HG03039 (cell line): ENCODE measurements around the gene PNMA8B.

Experiments used
- ATAC-seq: cut with Tn5 transposase; IDR thresholded peaks from one replicate; pipeline ENCODE4 v1.9.1; 2021; ENCODE audit warnings: mild to moderate bottlenecking, moderate library complexity; ENCODE audit not compliant: unreplicated experiment

PNMA8B gene

DNA sequence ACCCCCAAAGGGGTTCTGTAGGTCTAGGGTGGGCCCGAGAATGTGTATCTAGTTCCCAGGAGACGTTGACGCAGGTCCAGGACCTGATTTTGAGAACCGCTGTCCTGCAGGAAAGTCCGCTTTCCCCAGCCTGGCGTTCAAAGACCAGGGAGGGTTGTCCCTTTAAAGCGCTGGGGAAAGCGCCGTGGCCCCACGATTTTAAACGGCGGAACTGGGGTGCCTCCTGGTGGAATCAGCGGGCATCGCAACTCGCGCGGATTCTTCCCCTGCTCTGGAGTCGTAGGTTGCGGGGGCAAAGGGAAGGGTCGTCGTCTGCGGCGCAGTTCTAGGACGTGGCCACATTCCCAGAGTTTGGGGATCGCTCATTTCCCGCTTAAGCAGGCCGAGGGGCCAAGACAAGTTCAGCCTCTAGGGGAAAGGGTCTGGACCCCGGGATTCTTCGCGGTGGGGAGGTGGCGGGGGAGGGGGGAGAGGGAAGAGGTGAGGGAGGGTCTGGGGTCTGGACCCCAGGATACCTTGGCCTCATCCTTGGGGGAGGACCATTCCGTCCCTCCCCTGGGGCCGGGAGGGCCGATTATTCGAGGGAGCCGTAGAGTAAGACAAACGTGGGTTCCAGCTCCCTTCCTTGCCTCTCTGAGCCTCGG is 7.7 kb downstream of the PNMA8B start:
- ATAC-seq, result no peak

DNA sequence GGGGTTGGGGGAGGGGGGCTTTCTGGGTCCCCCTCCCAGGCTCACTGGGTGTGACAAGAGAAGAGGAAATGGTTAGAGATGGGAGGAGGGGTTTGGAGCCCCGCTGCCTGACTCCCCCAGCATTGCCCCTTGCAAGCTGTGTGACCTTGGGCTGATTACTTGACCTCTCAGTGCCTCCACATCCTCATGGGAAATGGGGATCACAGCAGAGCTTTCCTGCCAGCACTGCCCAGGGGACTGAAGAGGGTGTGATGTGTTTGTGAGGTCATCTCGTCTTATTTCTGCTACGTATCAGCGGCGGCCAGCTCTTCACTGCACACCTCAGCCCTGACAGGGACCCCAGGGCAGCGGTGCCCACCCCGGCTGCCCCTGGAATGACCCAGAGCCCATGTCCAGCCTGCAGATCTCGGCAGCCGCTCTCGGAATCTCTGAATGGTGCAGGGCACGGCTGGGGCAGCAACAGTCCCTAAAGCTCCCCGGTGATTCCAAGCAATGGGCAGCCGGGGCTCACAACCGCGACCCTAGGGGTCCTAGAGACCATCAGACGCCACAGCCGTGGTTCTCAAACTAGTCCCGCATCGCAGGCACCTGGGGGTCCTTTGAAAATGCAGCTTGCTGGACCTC is 8.4 kb downstream of the PNMA8B start:
- ATAC-seq, result no peak

DNA sequence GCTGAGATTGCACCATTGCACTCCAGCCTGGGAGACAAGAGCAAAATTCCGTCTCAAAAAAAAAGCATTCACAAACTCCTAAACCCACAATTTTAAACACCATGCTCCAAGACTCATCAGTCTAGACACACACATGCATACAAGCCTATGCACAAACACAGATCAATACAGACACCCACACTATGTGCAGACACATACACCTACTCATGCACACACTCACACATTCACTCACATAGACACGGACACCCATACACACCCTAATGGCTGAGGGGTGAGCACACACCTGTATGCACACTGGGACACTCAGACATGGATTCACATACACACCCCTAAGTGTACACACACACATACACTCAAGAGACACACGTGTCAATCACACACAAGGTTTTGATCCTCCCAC is 9.3 kb downstream of the PNMA8B start:
- ATAC-seq, result no peak

DNA sequence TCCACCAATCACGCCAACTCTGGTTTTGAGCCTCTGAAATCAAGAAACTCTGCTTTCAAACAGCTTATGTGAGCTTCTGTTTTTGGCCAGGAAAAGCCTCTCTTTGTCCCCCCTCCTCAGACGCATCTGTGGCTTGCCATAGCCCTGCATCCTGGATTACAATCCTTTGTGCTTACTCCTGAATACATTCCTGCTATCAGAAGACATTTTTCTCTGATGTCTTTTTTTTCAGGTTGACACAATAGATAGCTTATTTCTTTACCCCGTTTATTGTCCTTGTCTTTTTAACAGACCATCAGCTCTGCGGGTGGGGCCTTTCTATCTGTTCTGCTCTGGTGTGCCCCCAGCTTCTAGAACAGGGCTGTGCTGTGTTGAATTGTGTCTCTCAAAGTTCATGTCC is 11.0 kb downstream of the PNMA8B start:
- no peak for ATAC-seq

DNA sequence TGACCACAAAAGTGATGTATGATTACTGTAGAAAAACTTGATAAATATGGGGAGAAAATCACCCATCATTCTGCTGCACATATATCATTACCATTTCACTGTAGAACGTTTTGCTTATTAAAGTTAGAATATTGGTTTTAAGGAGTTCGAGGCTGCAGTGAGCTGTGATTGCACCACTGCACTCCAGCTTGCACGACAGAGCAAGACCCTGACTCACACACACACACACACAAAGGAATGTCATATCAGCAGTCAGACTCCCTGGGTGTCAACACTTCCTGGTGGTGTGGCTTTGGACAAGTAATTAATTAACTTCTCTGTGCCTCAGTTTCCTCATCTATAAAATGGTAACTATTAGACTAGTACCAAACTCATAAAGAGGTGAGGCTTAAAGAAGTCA is 13.0 kb downstream of the PNMA8B start:
- ATAC-seq, result no peak

DNA sequence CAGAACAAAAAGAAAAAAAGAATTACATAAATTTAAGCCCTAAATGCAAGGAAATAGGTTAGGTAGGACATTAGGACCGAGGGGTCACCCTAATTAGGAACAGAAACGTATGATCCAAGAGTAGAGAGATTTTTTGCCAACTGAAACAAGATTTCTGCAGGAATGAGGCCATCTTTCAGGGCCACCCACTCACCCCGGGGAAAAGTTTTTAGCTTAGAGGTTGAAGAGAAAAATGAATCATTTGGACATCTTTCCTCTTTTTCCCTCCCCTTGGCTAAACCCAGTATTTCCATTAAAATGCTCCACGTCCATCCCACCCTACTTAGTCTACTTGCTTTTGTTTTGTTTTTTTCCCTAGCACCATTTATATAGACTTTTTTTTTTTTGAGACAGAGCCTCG is 13.7 kb downstream of the PNMA8B start:
- no peak for ATAC-seq

DNA sequence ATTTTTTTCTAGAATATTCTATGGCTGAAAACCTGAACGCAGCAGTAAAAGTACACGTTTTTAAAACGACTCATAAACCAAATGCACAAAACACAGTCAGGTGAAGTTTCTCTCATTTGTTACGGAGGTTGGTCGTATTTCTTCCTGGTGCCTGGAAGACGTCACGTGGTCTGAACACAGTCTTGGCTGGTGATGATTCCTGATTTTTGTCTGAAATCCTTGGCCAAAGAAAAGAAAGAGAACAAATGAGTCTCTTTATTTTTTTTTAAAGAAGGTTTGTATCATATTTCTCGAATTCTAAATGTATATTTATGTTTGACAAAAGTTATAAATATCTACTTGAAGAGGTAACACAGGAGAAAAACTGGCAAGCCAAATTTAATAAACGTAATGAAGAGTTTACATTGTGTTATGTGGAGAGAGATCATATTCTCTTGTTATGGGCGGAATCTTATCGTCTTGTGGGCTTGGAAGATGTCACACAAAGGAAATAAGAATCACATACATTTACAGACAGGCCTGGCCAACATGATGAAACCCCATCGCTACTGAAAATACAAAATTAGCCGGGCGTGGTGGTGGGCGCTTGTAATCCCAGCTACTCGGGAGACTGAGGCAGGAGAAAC is 14.3 kb downstream of the PNMA8B start:
- no peak for ATAC-seq

DNA sequence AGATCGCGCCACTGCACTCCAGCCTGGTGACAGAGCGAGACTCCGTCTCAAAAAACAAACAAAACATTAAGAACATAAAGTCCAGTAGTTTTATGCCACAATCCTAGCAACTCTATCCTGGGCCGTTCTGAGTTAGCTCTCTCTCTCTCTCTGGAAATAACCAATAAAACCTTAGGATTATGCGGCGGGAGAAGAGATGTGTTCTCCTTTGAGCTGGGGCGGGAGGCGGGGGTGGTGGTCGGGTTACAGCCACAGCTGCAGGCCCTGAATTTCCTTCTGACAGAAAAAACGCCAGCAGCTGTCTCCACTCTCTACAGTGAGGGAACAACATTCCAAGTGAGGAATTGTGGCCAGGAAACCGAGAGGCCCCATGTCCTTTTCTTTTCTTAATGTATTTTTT is 15.3 kb downstream of the PNMA8B start:
- ATAC-seq, result no peak

DNA sequence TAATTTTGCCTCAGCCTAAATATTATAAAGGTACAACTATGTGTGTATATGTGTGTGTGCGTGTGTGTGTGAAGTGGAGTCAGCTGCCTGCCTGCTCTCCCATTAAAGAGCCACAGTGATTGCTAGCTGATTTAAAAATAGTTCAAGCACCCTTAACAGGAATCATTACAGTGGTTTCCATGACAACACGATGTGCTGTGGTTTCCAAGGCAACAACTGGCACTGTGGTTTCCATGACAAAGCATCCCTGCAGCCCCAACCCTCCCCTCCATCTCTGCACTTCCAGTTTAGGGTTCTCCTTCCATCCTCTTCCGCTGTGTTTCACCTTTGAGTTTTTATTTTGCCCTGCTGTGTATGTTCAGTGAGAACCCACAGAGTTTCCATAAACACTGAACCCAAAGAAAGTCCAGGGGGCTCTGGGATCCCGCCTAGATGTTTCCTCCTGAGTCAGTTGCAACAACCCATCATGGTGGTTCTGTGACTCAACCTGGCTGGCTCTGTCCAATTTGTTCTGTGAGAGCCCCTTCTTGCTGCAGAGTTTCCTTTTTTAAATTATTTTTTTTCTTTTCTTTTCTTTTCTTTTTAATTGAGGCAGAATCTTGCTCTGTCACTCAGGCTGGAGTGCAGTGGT is 17.2 kb downstream of the PNMA8B start:
- ATAC-seq, result no peak

DNA sequence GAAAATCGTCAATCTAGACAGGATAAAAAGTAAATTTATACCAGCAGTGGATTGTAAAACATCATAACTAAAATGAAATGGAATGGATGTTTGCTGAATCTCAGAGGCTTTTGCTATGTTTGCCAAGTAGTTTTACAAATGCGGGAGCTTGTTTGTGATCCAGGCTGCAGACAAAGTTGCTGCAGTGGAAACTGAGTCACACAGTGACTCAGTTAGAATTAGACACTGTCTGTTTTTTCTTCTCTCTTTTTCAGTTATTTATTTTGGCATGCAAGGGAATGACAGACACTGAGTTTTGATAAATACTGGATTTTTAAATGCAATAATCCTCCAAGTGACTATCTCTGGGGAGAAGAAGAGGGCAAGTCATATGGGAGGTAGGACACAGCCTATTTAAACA is 19.7 kb downstream of the PNMA8B start:
- ATAC-seq, result no peak

DNA sequence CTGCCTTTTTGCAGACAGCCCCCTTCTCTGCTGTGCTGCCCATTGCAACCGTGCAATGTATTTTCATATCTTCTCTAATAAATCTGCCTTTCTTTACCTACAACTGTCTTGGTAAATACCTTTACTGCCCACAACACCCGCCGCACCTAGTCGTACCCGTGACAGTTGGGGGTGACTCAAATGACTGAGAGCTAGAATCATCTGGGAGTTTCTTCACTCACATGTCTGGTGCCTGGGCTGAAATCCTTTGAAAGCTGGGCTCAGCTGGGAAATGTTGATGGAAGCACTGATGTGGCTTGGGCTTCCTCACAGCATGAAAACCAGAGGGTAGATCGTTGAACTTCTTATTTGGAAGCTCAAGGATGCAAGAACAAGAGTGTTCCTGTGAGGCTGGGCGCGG is 21.5 kb downstream of the PNMA8B start:
- ATAC-seq, result no peak

DNA sequence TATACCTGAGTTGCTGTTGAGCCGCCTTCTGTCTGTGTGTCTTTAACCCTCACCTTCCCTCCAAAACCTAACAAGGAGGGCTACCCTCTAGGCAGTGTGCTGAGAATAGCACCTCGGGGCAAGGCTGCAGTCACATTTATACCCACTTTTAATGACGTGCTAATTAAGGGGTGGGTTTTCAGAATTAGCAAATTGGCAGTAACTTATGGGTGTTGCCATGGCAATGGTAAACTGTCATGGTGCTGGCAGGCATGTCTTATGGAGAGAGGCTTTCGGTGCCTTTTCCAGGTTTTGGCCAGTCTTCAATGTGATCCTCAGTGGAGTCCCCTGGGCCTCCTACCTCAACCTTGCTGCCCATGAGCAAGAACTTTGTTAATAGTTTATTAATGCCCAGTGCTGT is 23.1 kb downstream of the PNMA8B start:
- ATAC-seq, result no peak

DNA sequence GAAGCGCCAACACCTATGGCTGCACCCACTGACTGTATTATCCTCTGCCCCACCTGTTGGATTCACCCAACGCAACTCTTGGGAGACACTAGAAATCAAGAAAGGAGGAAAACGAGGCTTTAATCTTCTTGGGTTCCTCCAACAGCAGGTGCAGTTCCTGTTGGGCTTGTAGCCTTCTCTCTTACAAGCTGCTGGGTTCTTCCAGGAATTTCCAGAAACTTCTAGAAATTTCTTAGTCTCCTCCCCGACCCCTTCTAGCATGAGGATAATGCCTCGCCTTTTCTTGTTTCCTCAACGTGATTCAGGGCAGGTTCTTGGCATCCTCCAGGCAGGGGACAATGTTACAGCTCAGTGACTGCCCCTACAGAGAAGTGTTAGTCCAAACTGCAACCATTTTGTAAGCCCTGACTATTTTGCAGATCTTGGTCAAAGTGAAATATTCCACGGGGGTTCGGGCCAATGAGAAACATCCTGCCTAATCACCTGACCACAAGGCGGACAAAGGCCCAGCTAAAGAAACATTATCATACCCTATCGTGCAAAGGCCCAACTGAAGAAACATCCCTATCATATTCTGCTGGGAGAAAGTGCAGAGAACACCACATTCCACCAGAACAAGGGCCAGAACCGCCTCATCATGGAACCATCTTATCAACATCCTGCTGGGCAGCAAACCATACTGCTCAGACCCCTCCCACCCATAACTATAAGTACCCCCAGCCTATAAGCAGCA is 23.7 kb downstream of the PNMA8B start:
- no peak for ATAC-seq

DNA sequence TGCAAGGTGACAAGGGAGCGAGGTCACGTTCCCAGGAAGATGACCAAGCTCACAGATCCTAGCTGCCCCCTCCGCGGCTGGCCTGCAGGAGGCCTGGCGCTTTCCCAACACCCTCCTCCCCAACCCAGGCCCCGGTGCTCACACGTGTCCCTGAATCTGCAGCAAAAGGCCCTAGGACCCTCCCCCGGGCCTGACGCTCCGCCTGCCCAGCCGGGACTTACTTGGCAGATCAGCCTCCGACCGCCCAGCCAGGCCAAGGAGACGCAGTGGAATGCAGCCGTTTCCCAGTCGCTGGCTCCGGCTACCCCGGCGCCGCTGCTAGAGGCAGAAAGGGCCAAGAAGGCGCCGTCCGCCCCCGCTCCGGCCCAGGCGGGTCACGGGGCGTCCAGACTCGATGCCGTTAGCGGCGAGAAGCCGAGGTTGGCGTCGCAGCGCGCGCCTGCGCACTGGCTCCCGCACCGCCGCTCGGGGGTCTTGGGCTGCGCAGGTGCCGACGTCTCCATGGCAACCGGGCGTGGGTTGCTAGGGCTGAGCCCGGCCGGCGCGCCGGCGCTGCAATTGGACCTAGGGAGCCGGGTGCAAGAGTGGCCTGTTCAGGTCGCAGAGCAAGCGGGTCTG is 24.4 kb downstream of the PNMA8B start, which contains the start of gene PNMA8A:
Gene PNMA8A (minus strand): TSS at position 448 of the 618 bp plus-strand sequence. CDS start 528 bp downstream, outside the sequence.
- no peak for ATAC-seq

DNA sequence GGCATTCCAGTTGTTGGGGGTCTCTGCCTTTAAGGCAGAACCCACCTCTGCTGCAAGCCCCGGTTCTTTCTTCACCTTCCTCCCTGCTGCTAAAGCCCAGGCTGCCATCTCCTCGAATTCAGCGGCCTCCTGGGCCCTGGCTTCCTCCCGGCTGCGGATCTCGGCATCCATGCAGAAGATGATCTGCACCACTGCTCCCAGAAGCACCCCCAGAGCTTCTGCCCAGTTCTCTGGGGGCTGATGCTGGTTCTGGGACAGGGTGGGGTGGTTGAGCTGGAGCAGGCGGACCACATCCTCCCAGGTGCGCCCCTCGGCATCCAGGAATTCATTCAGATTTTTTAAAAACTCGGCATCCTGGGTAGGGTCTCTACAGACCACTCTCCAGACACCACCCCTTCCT is 25.3 kb downstream of the PNMA8B start:
- no peak for ATAC-seq

DNA sequence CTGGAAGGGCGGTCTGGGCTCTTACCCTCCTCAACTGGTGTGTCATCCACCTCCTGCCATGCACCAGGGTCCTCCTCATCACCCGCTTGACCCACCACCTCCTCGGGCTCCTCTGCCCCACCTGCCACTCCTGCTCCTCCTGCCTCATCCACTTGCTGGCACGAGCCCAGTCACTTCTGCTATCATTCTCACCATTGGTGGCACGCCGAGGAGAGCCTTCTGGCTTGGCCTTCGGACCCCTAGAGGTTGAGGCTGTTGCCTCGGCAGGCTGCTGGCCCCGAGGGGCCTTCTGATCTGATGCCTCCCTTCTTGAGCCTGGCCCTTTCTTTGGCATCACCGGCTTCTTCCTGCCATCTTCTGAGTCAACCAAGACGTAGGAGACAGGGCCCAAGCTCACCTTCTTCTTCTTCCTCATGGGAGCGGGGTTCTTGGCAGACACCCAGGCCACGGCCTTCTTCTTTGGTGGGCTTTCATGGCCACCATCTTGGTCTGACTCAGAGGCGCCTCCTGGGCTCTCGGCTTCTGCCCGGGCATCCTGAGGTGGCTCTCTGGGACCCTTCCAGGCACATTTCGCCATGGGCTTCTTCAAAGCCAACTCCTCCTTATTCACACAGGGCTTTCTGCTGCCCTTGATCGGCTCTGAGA is 26.0 kb downstream of the PNMA8B start:
- no peak for ATAC-seq

DNA sequence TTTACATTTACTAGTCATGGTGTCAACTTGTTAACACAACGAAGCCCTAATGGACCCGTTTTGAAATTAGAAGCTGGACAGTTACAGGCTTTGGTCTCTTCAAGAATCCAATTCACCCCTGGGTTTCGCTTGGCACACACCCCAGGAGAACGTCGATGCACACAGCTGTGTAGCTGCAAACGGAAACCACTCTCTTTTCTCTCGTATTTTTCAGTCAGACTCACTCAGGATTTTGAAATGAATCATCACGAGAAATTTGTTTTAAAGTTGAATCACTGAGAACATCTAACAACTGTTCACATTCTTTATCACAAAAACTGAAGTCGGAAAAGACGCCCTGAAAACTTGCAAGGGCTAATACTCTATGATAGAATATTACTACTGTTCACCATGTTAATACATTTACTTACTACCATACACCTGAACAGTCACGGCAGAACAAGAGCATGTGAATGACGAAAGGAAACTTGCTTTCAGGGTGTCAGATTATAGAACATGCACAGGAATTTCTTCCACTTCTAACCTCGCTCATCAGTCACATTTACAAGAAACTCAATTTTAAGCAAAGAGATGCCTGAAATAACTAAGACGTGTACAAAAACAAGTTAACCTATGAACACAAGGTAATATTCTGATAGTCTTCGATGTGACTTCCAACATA is 29.0 kb downstream of the PNMA8B start:
- no peak for ATAC-seq

DNA sequence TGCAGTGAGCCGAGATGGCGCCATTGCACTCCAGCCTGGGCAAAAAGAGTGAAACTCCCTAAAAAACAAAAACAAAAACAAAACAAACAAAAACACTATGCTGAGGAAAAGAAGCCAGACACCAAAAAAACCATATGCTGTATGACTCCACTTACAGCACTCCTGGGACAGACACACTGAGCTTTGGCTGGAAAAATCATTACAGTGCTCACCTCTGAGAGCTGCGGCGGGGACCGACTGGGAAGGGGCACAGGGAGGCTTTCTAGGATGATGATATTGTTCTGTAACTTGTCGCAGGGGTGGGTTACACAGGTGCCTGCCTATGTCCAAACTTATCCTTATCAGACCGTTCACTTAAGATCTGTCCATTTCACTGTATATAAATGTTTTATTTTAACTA is 32.2 kb downstream of the PNMA8B start:
- ATAC-seq, result no peak

DNA sequence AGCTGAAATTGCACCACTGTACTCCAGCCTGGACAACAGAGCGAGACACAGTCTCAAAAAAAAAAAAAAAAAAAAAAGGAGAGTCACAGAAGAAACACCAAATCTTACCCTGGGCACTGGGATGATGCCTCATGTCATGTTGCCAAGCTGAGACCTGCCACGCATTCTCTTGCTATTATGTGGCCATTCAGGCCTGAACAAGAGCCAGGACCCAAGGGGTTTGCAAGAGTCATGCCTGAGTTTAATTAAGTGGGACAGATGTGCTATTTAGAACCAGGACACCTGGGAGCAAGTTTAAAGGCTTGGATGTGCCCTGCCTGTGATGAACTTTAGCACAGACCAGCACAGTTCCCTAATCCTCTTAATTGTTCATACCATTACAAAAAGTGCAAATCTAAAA is 34.1 kb downstream of the PNMA8B start:
- no peak for ATAC-seq

DNA sequence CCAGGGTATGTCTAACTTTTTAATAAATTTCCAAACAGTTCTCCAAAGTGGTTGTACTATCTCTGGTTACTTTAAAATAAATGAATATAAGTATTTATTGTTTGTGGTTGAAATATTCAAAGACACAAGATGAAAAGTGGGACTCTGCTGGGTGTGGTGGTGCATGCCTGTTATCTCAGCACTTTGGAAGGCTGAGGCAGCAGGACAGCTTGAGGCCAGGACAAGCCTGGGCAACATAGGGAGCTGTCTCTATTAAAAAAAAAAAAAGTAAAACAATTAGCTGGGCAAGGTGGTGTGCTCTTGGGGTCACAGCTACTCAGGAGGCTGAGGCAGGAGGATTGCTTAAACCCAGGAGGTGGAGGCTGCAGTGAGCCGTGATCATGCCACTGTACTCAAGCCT is 34.7 kb downstream of the PNMA8B start:
- ATAC-seq, result no peak
